DND-41 (cell line): ENCODE measurements around the gene NUDT3.

Experiments used
- ATAC-seq: fragments of 200-7000 bp; cut with Tn5 transposase; 3 replicates; pipeline ENCODE4 v1.9.1; 2021; ENCODE audit warnings: low read depth; ENCODE audit not compliant: insufficient read depth
- DNase-seq: peaks from one replicate; pipeline ENCODE4 v3.0.0-alpha.2; 2020
- H2AFZ ChIP-seq: 2 replicates; pipeline ENCODE4 v1.6.0; 2012; ENCODE audit warnings: low read depth, low read length
- H3K27ac ChIP-seq: 2 replicates; pipeline ENCODE4 v1.5.1; 2012; ENCODE audit warnings: low read length, inconsistent platforms
- H3K27me3 ChIP-seq: fragments of 200-600 bp; sonication (generic); 2 replicates; pipeline ENCODE4 v1.6.0; 2012; ENCODE audit warnings: low read length, mild to moderate bottlenecking, inconsistent platforms; ENCODE audit not compliant: insufficient read depth, poor library complexity
- H3K36me3 ChIP-seq: 2 replicates; pipeline ENCODE4 v1.5.1; 2012; ENCODE audit warnings: low read length, inconsistent platforms; ENCODE audit not compliant: insufficient read depth
- H3K4me1 ChIP-seq: 2 replicates; pipeline ENCODE4 v1.5.1; 2012; ENCODE audit warnings: mild to moderate bottlenecking, low read length; ENCODE audit not compliant: insufficient read depth
- H3K4me2 ChIP-seq: 2 replicates; pipeline ENCODE4 v1.6.0; 2012; ENCODE audit warnings: mild to moderate bottlenecking, moderate library complexity, low read length, inconsistent platforms; ENCODE audit not compliant: insufficient read depth
- H3K4me3 ChIP-seq, 2 experiments: fragments of 200-600 bp in 1 of 2; shearing (Covaris generic) in 1 of 2; 2 replicates each; pipeline ENCODE4 v1.5.1; 2012 to 2016; ENCODE audit warnings: inconsistent platforms in 2 of 2, low read length in 2 of 2, mild to moderate bottlenecking in 2 of 2, low read depth in 1 of 2, moderate library complexity in 1 of 2
- H3K79me2 ChIP-seq: 2 replicates; pipeline ENCODE4 v1.6.0; 2012; ENCODE audit warnings: low read length, inconsistent platforms; ENCODE audit not compliant: insufficient read depth
- H3K9ac ChIP-seq: 2 replicates; pipeline ENCODE4 v1.6.0; 2012; ENCODE audit warnings: low read depth, mild to moderate bottlenecking, inconsistent platforms, low read length, moderate library complexity
- H3K9me3 ChIP-seq: 2 replicates; pipeline ENCODE4 v1.5.1; 2012; ENCODE audit warnings: low read length, moderate library complexity, mild to moderate bottlenecking, inconsistent platforms; ENCODE audit not compliant: insufficient read depth, severe bottlenecking
- H4K20me1 ChIP-seq: 2 replicates; pipeline ENCODE4 v1.6.0; 2012; ENCODE audit warnings: low read length; ENCODE audit not compliant: insufficient read depth
- CTCF ChIP-seq: IDR thresholded peaks from 2 replicates; pipeline ENCODE4 v1.5.1; 2012; ENCODE audit warnings: borderline replicate concordance, low read length, moderate library complexity, mild to moderate bottlenecking; ENCODE audit not compliant: poor library complexity, severe bottlenecking; ENCODE audit errors: extremely low read depth
- EZH2 ChIP-seq: IDR thresholded peaks from 3 replicates; pipeline ENCODE4 v1.6.1; 2012; ENCODE audit warnings: borderline replicate concordance, low read depth, mild to moderate bottlenecking, moderate library complexity, low read length, inconsistent platforms; ENCODE audit not compliant: severe bottlenecking

The NUDT3 gene

GRCh38 chr6:34350934-34351217 is 41.6 kb downstream of the NUDT3 start:
- Histone ChIP-seq H3K4me3 (no peak overlapping the region), H3K4me1 (no peaks in the 10 kb centered on the region), H3K27ac (no peak overlapping the region), H3K9ac (no peak overlapping the region), H3K36me3 (no peaks in the 10 kb centered on the region), H4K20me1 (peaks cover 56% of the 10 kb centered on the region), H3K79me2 (peaks cover 93% of the 10 kb centered on the region), H3K4me2 (no peak overlapping the region), H2AFZ (no peak overlapping the region), H3K27me3 (no peaks in the 10 kb centered on the region), H3K9me3 (no peaks in the 10 kb centered on the region)
- no peak for DNase-seq
- TF ChIP-seq CTCF (no peak), EZH2 (no peak)
- ATAC-seq, result no peak

DNA sequence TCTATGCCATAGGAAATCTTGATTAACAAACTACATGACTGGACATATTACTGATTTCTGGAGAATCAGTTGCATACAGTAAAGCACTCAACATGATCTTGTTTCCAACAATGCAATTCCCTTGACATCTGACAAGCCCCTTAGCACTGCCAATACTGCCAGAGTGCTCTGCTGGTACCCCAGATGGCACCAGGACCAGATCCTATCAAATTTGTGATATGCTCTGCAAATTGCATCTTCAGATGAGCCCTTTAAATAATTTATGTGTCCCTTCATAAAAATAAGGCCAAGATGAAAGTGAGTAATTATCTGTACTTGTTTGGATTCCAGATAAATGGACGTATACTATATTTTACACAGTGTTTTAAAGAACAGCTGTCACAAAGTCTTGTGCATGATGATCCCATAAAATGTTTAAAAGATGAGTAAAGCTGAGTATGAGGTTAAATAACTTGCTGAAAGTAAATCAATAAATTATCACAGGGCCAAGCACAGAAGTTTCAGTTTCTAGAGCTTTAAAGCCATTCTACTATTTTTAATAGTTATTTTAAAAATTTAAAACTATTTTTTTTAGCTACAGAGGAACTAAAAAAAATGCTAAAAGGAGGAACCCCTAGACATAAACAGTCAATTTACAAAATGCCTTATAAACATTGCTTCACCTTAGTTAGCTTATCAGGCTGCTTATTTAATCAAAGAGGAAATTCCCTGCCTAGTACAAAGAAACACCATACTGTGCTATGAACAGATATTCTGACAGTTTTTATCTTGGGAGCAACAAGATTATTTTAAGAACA is 42.1 kb downstream of the NUDT3 start:
- no peak overlapping the region for H3K27ac ChIP-seq
- no peaks in the 10 kb centered on the region for H3K36me3 ChIP-seq
- H4K20me1 ChIP-seq, result peaks cover 54% of the 10 kb centered on the region
- TF ChIP-seq EZH2, result no peak
- TF ChIP-seq CTCF, result no peak
- no peak overlapping the region for H3K4me3 ChIP-seq
- no peak overlapping the region for H3K9ac ChIP-seq
- H3K4me2 ChIP-seq, result no peak overlapping the region
- peaks cover 93% of the 10 kb centered on the region for H3K79me2 ChIP-seq
- no peaks in the 10 kb centered on the region for H3K9me3 ChIP-seq
- DNase-seq (no peak), ATAC-seq (no peak)
- H2AFZ ChIP-seq, result no peak overlapping the region
- no peaks in the 10 kb centered on the region for H3K27me3 ChIP-seq
- H3K4me1 ChIP-seq, result no peaks in the 10 kb centered on the region

DNA sequence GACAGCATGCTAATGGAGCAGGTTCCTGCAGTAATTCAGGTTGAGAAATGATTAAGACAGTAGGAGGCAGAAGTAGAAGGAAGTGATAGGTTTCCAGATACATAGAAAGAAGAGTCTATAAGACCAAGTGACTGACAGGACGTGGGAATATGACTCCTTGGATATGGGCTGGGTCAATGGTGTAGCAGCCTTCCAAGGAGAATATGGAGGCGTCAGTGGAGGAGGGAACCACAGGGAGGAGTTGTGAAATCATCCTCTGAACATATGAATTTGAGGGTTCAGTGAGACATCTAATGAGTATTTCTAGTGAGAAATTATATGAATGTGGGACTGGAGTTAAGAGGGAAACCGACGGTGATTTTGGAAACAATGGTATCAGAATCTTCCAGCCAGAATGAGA is 43.3 kb downstream of the NUDT3 start:
- Histone ChIP-seq H3K27ac (no peak overlapping the region), H4K20me1 (peaks cover 52% of the 10 kb centered on the region), H3K4me3 (no peak overlapping the region)

More for the DNA sequence above, 43.3 kb downstream of the NUDT3 start:
- ATAC-seq, result no peak
- TF ChIP-seq EZH2, result no peak
- TF ChIP-seq CTCF, result no peak
- Histone ChIP-seq H3K36me3 (no peaks in the 10 kb centered on the region), H3K9ac (no peak overlapping the region), H3K9me3 (no peaks in the 10 kb centered on the region), H3K27me3 (no peaks in the 10 kb centered on the region), H2AFZ (no peak overlapping the region), H3K4me2 (no peak overlapping the region), H3K4me1 (no peaks in the 10 kb centered on the region), H3K79me2 (peaks cover 94% of the 10 kb centered on the region)
- no peak for DNase-seq
